HG03460 (cell line): Measurements from ENCODE around the gene ANKRA2.
A peak's percentile ranks its signal among the peaks of the same experiment; 100 is the strongest.

ENCODE experiments used
- ATAC-seq: cut with Tn5 transposase; IDR thresholded peaks from one replicate; pipeline ENCODE4 v1.9.1; 2021; ENCODE audit not compliant: unreplicated experiment

Gene ANKRA2, protein sequence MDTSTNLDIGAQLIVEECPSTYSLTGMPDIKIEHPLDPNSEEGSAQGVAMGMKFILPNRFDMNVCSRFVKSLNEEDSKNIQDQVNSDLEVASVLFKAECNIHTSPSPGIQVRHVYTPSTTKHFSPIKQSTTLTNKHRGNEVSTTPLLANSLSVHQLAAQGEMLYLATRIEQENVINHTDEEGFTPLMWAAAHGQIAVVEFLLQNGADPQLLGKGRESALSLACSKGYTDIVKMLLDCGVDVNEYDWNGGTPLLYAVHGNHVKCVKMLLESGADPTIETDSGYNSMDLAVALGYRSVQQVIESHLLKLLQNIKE

DNA sequence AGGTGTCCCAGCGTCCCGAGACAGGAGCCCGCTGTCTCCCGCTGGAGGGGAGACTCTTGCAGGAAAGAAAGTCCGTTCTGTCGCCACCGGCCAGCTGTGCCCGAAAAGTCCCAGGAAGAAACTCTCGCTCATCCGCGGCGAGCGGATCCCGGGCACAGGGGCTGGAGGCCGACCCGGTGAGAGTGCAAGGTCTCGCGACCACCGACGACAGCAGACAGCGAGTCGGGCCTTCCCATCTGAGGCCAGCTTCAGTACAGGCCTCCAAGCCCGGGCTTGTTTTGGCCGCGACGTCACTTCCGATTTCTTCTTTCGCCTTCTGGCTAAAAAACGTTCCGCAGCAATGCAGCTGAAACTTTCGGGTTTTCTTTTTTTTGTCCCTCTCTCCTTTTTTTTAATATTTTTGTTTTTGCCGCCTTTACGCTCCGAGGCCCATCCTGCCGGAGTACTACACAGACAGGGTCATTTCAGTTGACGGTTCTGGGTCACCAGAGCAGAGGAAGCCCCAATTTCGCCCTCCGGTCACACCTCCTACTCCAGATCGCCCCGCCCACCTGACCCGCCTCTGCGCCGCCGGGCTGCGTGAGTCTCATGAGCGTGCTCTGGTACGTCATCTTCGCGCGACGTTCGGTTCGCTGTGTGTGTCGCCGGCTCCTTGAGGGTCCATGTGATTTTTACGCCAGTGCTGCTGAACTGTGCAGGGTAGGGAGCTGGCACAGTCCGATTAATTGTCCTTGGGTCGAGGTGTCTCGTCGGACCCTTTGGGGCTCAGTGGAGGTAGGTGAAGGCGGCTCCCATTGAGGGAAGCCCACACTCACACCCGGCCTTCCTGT lies at the start of gene ANKRA2, which contains the start of gene UTP15:
ANKRA2 (minus strand) TSS at position 501 of the 830 bp plus-strand sequence. CDS start 2,758 bp downstream, outside the sequence.
UTP15 (plus strand) TSS at position 605 of the 830 bp plus-strand sequence. CDS start 1,602 bp downstream, outside the sequence.
- peak; percentile 92 for ATAC-seq

DNA sequence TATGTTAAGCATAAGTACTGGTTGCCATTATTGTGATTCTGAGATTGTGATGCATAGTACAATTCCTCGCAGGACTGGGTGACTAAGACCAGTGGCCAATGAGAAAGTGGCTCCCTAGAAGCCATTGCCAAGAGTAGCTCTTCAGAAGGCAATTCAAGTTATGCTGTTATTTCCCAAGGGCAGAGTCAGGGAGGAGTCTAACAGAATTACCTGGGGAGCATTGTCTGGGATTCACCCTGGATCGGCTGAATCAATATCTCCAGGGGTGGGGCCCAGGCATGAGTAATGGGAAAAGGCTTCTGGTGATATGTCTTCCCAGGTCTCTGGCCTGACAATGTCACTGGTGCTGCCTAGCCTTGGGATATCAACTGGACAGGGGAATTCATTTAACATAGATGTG lies 49.6 kb upstream of the ANKRA2 start:
- no peak for ATAC-seq

DNA sequence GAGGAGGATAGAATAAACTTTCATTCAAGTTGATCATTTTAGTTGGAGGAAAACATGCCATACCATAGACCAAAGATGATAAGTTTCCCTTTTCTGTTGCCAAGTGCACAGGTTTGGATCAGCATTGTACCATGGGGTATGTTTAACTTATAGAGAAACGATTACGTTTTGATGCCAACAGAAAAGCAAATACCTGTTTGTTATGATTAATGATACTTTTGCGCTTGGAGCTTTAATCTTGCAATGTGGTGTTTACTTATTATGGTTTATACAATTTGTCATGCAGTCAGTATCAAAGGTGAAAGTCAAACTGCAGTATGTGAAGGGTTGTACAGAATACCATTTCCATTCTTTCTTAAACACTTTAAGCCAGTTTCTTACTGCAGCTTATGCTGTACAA lies 47.4 kb upstream of the ANKRA2 start:
- ATAC-seq, result no peak

DNA sequence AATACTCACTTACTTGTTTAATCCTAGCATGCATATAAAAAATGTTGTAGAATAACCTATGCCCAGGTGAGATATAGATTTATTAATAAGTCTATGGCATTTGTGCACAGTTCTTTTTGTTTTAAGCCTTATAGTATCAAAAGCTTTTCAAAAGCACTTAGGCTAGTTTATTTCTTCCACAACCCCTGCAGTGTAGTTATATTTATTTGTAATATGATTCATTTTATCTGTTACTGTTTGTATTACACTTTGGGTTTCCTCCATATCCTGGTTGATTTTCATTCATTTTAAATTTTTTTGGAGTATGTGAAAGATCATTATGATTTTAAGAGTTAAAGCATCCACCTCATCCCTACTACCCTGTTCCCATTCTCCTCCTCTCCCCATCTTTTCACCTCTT lies 41.8 kb upstream of the ANKRA2 start:
- no peak for ATAC-seq

DNA sequence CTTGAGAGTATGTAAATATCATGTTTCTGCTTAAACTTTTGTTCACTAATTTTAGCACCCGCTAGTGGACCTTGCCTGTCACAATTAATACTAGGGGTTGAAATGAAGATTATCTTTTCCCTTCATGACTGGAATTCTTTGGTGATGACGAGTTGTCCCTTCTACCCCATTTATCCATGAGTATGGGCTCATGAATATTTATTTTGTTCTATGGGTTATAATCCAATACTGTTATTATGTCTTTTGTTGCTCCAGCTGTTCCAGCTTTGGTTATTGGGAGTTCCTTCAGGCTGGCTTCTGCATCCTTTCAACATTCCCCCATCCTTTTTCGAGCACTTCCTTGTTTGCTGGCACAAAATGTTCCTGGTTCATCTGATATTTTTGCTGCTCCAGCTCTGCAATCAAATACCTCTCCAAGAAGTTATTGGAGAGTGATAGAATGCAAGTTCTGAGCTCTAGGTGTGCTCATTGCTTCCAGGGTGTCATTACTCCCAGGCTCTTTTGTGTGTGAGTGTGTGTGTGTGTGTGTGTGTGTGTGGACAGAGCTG lies 40.8 kb upstream of the ANKRA2 start:
- ATAC-seq, result no peak

DNA sequence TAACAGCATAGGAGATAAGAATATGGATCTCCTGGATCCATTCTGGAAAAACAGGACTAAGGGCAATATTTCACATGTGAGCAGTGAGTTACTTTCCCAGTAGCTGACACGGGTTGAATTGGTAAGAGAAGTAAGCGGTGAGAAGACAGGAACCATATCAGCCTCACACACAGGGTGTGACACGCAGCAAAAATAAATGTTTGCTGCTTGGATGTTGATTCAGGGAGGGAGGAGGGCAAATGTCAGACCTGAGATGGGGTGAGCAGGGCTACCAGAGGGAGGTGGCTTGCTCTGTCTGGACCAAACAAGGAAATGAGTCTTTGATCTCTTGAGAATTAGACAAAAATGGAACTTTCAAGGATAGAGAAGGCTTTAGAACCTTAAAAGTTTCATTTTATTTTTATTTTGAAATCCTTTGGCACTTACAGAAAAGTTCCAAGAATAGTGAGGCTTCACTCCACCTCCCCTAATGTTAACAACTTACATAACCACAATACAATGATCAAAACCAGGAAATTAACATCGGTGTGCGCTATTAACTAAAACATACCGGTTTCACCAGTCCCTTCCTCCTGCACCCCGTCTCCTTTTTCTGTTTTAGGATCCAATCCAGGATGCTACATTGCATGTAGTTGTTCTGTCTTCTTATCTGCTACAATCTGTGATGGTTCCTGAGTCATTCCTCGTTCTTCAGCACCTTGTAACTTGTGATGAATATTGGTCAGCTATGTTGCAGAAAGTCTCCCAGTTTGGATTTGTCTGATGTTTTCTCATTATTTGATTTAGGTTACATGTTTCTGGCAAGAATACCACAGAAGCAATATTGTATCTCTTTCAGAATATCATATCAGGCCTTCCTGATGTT lies 40.0 kb upstream of the ANKRA2 start:
- ATAC-seq, result no peak

DNA sequence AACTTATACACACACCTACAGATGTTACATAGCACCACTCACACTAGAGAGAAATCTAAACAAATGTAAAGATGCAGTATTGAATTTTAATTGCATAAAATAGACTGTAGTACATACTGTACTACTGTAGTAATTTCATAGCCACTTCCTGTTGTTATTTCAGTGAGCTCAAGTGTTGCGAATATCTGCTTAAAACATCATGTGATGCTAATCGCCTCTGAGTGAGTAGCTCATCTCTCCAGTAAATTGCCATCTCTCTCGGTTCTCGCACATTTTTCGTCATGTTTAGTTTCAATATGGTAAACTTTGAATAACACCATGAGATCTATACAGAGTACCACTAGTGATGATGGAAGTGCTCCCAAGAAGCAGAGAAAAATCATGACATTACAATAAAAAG lies 38.6 kb upstream of the ANKRA2 start:
- ATAC-seq, result no peak

DNA sequence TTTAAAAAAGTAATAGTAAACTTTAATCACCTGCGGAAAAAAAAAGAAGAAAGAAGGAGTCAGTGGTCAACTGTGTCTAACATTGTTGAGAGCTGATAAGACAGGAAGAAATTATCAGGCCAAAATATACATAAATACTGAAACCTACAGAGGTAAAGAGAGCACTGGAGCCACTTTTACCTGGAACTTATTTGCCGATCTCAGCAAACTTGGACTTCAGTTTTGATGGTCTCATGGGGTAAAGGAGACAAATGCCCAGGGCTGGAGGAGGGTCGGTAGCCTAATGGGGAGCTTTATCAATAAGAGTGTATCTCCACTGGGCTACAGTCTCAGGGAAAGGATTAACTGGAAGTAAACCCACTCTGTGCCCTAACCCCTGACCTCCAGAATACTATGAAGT lies 33.9 kb upstream of the ANKRA2 start:
- ATAC-seq, result no peak

DNA sequence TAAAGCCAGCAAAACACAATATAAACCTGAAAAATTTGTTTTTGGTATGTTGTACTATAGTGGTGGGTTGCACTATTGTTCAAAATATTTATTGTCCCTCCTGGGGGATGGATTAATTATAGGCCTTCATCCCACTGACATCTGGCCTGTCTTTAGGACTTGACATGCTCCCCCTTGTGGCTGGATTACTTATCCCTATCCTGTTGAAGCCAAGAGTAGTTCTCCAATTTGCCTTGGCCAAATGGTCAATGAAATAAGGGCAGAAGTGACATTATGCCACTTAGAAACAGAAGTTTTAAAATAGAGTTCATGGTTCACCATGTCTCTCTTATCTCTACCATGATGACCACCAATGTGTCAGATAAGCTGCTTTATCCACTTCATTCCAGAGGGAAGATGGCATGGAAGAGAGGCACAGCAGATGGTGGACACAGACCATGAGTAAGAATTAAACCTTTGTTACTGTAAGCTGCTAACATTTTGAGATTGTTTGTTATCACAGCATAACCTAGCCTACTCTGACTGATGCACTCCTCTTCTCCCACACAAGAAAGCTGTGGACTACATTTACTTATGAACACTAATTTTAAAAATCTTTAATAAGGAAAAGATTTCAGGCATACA lies 31.4 kb upstream of the ANKRA2 start:
- no peak for ATAC-seq

DNA sequence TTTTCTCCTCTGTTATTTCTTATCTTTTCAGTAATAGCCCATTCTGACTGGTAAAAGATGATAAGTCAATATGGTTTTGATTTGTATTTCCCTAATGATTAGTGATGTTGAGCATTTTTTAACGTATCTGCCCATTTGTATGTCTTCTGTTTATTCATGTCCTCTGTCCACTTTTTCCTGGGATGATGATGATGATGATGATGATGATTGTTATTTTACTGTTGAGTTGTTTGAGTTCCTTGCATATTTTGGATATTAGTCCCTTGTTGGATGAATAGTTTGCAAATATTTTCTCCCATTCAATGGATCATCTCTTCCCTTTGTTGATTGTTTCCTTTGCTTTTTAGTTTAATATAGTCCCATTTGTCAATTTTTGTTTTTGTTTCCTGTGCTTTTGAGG lies 27.1 kb upstream of the ANKRA2 start:
- no peak for ATAC-seq

DNA sequence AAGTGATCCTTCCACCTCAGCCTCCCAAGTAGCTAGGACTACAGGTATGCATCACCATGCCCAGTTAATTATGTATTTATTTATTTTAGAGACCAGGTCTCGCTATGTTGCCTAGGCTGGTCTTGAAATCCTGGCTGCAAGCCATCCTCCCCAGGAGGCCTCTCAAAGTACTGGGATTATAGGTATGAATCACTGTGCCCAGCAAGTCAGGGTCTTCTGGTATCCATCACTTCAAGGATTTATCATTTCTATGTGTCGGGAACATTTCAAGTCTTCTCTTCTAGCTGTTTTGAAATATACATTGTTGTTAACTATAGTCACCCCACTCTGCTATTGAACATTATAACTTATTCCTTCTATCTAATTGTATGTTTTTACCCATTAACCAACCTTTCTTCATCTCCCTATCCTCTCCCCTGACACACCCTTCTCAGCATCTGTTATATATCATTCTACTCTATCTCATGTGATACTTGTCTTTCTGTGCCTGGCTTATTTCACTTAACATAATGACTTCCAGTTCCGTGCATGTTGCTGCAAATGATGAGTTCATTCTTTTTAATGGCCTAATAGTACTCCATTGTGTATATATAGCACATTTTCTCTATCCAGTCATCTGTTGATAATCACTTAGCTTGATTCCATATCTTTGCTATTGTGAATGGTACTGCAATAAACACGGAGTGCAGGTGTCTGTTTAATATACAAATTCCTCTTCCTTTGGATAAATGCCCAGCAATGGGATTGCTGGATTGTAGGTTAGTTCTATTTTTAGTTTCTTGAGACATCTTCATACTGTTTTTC lies 26.5 kb upstream of the ANKRA2 start:
- ATAC-seq, result no peak

DNA sequence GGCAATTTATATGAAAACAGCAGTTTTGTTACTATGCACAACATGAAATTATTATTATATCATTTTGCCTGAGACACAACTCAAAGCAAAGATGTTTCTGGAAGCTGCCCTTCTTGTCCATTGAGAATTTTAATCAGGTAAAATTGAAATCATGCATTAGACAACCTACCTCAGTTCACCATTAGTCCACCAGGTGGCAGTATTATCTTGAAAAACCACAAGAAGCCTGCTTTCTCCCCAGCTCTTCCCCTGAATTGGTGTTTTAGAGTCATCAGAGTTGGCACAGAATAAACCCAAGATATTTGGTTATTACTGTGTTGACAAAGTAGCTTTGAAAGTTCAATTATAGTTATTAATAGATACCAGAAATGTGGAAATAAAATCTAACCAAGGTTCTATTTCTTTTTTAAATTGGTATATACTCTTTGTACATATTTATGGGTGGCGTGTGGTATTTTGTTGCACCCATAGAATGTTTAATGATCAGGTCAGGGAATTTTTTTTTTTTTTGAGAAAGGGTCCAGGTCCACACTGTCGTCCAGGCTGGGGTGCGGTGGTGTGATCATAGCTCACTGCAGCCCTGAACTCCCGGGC lies 25.8 kb upstream of the ANKRA2 start:
- ATAC-seq, result no peak

DNA sequence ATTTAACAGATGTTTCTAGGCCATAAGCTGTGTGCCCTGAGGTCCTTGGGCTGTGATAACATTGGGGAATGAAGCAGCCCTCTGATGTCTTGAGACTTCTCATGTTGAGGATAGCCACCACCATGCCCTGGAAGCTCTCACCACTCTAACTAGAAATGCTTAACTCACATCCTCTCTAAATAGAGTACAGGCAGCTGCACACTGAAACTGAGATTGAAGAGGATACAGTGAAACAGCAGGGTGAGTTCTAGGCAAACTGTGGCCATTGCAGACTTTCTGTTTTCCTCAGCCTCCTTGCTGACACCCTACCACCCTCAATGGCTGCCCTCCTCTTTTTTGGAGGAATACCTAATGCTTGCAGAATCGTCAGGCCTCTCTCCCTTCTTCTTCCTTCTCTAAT lies 22.5 kb upstream of the ANKRA2 start:
- peak; percentile 71 for ATAC-seq

DNA sequence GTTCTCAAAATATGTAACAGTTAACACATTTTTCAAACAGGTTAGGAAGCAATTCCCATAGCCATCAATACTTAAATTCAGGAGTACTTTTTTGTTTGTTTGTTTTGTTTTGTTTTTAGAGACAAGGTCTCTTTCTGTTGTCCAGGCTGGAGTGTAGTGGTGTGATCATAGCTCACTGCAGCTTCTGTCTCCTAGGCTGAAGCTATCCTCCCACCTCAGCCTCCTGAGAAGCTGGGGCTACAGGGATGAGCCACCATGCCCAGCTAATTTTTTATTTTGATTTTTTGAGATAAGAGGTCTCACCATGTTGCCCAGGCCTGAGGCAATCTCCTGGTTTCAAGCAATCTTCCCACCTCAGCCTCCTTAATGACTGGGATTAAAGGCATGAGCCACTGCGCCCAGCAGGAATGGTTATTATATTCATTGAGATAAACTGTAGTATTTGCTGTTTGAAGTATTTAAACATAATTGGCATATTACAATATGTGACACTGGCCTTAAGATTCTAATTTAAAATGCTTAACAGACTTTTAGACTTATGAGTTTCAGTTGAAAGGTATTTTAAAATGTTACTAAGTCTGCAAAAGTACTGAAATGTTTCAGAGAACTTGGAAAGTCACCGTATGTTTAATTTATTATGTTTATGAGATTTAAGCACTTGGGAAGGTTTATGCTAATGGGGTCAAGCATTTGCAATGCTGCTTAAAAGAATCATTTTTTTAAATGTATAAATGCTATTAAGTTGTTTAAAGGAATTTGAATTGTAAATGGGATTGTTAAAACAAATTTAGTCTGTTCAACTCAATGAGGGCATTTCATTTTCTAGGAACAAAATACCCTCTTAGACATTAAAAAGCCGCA lies 17.1 kb upstream of the ANKRA2 start:
- no peak for ATAC-seq

DNA sequence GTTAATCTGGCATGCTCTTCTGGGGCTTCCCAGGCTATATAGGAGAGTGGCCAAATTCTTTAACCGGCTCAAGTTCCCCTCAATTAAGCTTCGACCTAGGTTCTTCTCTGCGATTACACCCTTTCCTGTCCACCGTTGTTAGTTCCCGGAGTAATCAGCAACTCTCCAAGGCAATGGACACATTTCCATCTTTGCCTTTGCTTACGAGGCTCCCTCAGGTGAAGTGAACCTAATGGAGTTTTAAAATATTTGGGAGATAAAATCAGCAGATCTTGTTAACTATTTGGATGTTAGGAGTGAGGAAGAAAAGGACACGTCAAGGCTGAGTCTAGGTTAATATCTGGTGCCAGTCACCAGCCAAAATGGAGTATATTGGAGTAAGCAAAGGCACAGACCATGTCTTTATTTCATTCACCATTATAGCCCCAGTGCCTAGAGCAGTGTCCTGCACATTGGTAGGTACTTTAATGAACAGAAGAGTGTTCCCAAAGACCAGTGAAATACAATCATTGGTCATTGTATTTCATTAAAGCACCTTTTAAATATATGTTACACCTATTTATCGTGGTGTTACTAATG lies 619 bp upstream of the ANKRA2 start:
- no peak for ATAC-seq

DNA sequence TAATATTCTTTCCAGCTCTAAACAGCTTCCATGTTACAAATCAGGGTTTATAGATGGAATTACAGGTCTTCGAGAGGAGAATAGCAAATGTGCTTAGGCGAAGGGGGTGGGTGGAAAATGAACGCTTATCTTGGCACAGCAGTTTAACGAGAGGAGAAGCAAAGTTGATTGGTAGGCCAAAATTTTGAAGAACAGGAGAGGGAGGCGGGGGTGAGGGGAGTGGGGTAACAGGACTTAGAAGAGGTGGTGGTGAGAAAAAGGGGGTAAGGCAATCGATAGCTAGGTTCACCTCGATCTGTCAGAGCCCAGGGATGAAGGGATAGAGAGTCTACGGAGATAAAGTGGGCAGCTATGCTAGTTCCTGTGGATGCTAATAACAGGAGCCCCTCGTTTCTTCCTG lies 764 bp downstream of the ANKRA2 start:
- ATAC-seq, result no peak

DNA sequence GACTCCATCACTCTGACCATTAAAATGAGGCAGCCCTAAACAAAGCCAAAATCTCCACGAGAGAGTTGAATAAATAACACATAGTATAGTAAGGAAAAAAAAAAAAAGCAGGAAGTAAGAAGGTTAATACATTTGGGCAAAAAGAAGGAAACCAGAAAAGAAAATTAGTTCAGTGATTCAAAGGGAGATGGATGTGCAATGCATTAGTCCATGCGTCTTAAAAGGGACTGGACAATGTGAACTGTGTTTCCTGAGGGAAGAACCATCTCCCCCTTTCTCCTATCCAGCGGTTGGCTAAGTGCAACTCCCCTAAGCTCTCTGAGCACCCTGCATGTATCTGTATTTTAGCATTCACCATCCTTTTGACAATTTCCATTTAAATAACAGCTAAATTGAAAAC lies 1.4 kb downstream of the ANKRA2 start:
- no peak for ATAC-seq

DNA sequence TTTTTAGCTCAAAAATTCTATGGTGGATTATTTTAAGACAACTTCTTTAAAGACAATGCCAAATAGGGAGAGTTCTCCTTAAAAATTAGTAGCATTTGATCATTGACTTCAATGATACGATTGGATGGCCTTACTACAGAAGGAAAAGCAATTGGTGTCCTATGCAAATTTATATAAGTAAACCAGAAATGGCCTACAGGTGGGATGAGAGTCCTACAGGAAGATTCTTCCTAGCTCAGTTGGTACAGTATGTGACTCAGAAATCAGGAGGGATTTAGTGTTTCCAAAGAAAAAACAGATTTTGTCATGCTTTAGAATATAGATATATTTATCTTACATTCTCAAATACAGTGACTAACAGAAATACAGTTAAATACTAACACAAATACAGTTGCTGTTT lies 6.5 kb downstream of the ANKRA2 start:
- ATAC-seq, result no peak
